Central memory CD8-positive, alpha-beta T cell (primary cell): Measurements from ENCODE around the gene LCA5L.
A peak's percentile ranks its signal among the peaks of the same experiment; 100 is the strongest.
"Not testable (repeated sequence)": the region's sequence is repeated elsewhere in the genome, so short reads cannot be mapped to it uniquely, and the experiment has no call there.

Experiments
- ATAC-seq: fragments of 150-1000 bp; cut with Tn5 transposase; replicated peaks from 2 replicates; pipeline ENCODE4 v1.10.0; 2022; ENCODE audit warnings: mild to moderate bottlenecking, moderate FRiP score, moderate number of reproducible peaks; ENCODE audit not compliant: poor library complexity, severe bottlenecking; ENCODE audit errors: extremely low read depth
- DNase-seq, 2 donors: peaks; one replicate each; pipeline ENCODE4 v3.0.0; 2021; ENCODE audit warnings: low spot score in 2 of 2
- H3K27ac Mint-ChIP-seq: one replicate; pipeline ENCODE4 v1.8.0; 2022; ENCODE audit warnings: low read depth, mild to moderate bottlenecking, moderate library complexity, mixed read lengths
- H3K27me3 Mint-ChIP-seq: one replicate; pipeline ENCODE4 v1.8.0; 2022; ENCODE audit warnings: mixed read lengths
- H3K36me3 Mint-ChIP-seq: one replicate; pipeline ENCODE4 v1.8.0; 2022; ENCODE audit warnings: mild to moderate bottlenecking, moderate library complexity, mixed read lengths; ENCODE audit not compliant: insufficient read depth
- H3K4me1 Mint-ChIP-seq: one replicate; pipeline ENCODE4 v1.8.0; 2022; ENCODE audit warnings: mixed read lengths
- H3K4me3 Mint-ChIP-seq: one replicate; pipeline ENCODE4 v1.8.0; 2022; ENCODE audit warnings: mild to moderate bottlenecking, moderate library complexity, mixed read lengths
- H3K9me3 Mint-ChIP-seq: one replicate; pipeline ENCODE4 v1.8.0; 2022; ENCODE audit warnings: mixed read lengths

The LCA5L gene

DNA sequence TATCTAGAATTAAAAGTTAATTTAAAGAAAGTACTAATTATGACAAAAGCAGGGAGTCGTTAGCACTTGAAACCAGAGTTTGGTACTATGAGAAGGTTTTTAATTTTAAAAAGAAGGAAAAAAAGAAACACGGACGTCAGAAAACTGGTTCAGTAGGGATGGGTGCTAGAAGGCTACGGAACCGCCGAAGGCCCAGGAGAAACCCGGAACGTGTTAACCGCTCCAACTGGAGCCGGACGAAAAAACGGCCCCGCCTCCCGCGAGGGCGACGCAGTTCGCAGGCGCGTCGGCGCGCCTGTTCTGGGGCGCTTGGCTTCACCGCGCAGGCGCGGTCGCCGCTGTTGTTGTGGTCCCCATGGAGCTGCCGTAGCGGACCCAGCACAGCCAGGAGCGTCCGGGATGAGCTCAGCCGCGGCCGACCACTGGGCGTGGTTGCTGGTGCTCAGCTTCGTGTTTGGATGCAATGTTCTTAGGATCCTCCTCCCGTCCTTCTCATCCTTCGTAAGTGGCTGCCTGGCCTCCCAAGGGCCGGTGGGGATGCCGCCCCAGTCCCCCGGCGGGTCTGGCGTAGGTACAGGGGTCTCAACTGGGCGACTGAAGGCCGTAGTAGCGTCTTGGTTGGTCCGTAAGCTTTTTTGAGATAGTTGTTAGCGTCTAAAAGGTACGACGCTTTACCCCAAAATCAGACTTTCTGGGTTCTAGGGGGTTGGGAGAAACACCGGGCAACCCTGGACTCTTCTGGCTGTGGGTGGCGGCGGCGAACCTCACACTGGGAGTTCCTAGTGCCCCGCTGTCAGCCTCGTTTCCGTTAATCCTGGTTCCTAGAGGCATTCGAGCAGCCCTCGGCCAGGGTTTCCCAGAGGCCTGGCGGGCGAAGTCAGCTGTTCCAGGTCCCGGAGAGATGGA lies 65.3 kb downstream of the LCA5L start:
- ATAC-seq = peak; percentile 95
- peak overlapping the region; percentile 92 for H3K27ac Mint-ChIP-seq

GRCh38 chr21:39377444-39378050 lies 68.0 kb downstream of the LCA5L start:
- Mint-ChIP-seq H3K4me3 (no peak overlapping the region), H3K27me3 (peaks cover 34% of the 10 kb centered on the region), H3K36me3 (peaks cover 5% of the 10 kb centered on the region), H3K9me3 (no peaks in the 10 kb centered on the region), H3K27ac (no peak overlapping the region), H3K4me1 (peaks cover 19% of the 10 kb centered on the region)
- ATAC-seq (no peak), DNase-seq (no peak)

More for the DNA sequence above, 65.3 kb downstream of the LCA5L start:
- Mint-ChIP-seq H3K36me3 (peaks cover 8% of the 10 kb centered on the region), H3K4me1 (peaks cover 19% of the 10 kb centered on the region), H3K27me3 (peaks cover 31% of the 10 kb centered on the region), H3K4me3 (peak overlapping the region; percentile 89), H3K9me3 (no peaks in the 10 kb centered on the region)
- peak; percentile 74 to 78 for DNase-seq

GRCh38 chr21:39375446-39375845 lies 70.1 kb downstream of the LCA5L start:
- Mint-ChIP-seq H3K27ac (no peak overlapping the region), H3K9me3 (no peaks in the 10 kb centered on the region), H3K36me3 (peaks cover 2% of the 10 kb centered on the region), H3K27me3 (peaks cover 34% of the 10 kb centered on the region), H3K4me1 (peaks cover 5% of the 10 kb centered on the region), H3K4me3 (no peak overlapping the region)
- DNase-seq (no peak), ATAC-seq (no peak)

DNA sequence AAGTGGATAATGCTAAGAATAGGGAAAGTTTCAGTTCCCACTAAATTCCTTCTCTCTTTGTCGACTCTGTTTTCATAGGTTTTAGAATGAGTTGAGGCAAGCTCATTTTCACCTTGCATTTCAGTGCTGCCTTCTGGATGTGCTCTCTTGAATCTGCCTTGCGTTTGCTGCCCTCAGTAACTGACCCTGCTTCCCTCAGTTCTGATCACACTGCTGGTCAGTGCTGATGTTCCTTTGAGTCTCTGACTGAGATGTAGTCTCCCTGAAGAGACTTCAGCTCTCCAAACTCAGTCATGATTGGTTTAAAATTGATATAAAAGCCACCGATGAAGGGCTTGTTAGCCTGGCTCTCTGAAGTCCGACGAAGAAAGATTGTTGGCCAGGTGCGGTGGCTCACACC lies 71.5 kb downstream of the LCA5L start:
- H3K4me3 Mint-ChIP-seq = no peak overlapping the region

GRCh38 chr21:39373634-39374033 lies 71.9 kb downstream of the LCA5L start:
- Mint-ChIP-seq H3K27me3 (peaks cover 31% of the 10 kb centered on the region), H3K4me3 (no peak overlapping the region), H3K9me3 (no peaks in the 10 kb centered on the region), H3K4me1 (no peaks in the 10 kb centered on the region), H3K27ac (no peak overlapping the region), H3K36me3 (no peaks in the 10 kb centered on the region)
- DNase-seq (no peak), ATAC-seq (no peak)

More for the DNA sequence above, 71.5 kb downstream of the LCA5L start:
- ATAC-seq = no peak
- no peak for DNase-seq
- H3K4me1 Mint-ChIP-seq = no peaks in the 10 kb centered on the region
- peaks cover 34% of the 10 kb centered on the region for H3K27me3 Mint-ChIP-seq
- no peaks in the 10 kb centered on the region for H3K9me3 Mint-ChIP-seq
- no peaks in the 10 kb centered on the region for H3K36me3 Mint-ChIP-seq
- H3K27ac Mint-ChIP-seq = no peak overlapping the region

- ATAC-seq = not testable (repeated sequence)
Observed at GRCh38 chr21:39369896-39370288, 75.7 kb downstream of the LCA5L start.

GRCh38 chr21:39367783-39368182 lies 77.8 kb downstream of the LCA5L start:
- no peak overlapping the region for H3K4me3 Mint-ChIP-seq
- DNase-seq = no peak
- no peaks in the 10 kb centered on the region for H3K9me3 Mint-ChIP-seq
- no peak overlapping the region for H3K27ac Mint-ChIP-seq
- H3K27me3 Mint-ChIP-seq = peaks cover 11% of the 10 kb centered on the region
- no peak for ATAC-seq
- H3K4me1 Mint-ChIP-seq = no peaks in the 10 kb centered on the region
- no peaks in the 10 kb centered on the region for H3K36me3 Mint-ChIP-seq

More at GRCh38 chr21:39369896-39370288, 75.7 kb downstream of the LCA5L start:
- H3K36me3 Mint-ChIP-seq, H3K4me3 Mint-ChIP-seq, H3K4me1 Mint-ChIP-seq, DNase-seq, H3K27ac Mint-ChIP-seq, H3K9me3 Mint-ChIP-seq: not testable (repeated sequence)
- H3K27me3 Mint-ChIP-seq = peaks cover 11% of the 10 kb centered on the region

DNA sequence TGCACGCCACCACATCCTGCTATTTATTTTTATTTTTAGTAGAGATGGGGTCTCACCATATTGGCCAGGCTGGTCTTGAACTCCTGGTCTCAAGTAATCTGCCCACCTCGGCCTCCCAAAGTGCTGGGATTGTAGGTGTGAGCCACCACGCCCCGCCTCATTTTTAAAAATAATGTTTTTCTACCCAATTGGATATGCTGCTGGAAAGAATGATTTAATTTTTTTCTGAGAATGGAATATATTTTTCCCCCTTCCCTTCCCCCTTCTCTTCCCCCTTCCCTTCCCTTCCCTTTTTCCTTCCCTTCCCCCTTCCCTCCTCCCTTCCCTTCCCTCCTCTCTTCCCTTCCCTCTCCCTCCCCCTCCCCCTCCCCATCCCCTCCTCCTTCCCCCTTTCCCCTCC lies 79.0 kb downstream of the LCA5L start:
- DNase-seq (no peak), ATAC-seq (no peak)
- Mint-ChIP-seq H3K27me3 (peaks cover 21% of the 10 kb centered on the region), H3K36me3 (peaks cover 2% of the 10 kb centered on the region), H3K4me1 (no peaks in the 10 kb centered on the region), H3K4me3 (no peak overlapping the region), H3K27ac (no peak overlapping the region), H3K9me3 (no peaks in the 10 kb centered on the region)

GRCh38 chr21:39364949-39365348 lies 80.6 kb downstream of the LCA5L start:
- no peak overlapping the region for H3K4me3 Mint-ChIP-seq
- peaks cover 2% of the 10 kb centered on the region for H3K36me3 Mint-ChIP-seq
- H3K27ac Mint-ChIP-seq = no peak overlapping the region
- no peak for ATAC-seq
- no peaks in the 10 kb centered on the region for H3K4me1 Mint-ChIP-seq
- no peaks in the 10 kb centered on the region for H3K9me3 Mint-ChIP-seq
- H3K27me3 Mint-ChIP-seq = peaks cover 21% of the 10 kb centered on the region
- DNase-seq = no peak

DNA sequence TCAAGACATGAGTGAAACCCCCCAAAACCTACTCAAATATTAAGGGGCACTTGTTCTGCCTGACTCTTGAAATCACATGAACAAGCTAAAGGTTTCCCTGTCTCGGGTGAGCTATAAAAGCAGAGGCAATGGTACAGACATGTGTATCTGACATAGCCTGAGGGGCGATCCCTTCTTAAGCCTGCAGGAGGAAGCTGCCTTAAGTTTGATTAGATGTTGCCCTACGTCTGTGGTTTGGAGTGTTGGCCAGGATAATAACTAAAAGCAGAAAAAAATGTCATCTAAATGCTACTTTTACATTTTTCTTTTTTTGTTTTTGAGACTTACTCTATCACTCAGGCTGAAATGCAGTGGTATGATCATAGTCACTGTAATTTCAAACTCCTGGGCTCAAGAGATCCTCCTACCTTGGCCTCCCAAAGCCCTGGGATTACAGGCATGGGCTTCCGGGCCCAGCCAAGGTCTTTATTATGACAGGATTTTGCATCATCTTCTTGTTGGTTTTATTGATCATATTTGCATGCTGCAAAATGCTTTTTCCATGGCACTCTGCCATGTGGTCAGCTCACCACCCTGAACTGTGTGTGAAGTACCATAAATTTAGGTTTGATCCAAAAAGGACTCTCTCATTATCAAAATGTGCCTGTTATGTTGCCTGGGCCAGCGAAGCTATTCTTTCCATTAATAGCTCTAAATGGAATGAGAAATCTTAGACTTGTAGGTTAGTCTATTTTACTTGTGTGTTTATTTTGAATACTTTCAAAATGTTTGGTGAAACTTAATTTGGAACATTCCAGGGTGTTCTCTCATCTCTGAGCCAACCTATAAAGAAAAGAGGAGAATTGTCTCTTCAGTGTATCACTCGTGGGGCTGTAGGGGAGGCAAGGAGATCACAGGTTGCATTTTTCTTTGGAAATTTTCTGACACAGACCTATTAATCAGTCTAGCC lies 81.7 kb downstream of the LCA5L start:
- DNase-seq = no peak
- no peak overlapping the region for H3K4me3 Mint-ChIP-seq
- H3K36me3 Mint-ChIP-seq = peaks cover 2% of the 10 kb centered on the region
- H3K27me3 Mint-ChIP-seq = peaks cover 21% of the 10 kb centered on the region
- no peak for ATAC-seq
- H3K27ac Mint-ChIP-seq = no peak overlapping the region
- H3K9me3 Mint-ChIP-seq = no peaks in the 10 kb centered on the region
- no peaks in the 10 kb centered on the region for H3K4me1 Mint-ChIP-seq

- no peaks in the 10 kb centered on the region for H3K4me1 Mint-ChIP-seq
- no peak for DNase-seq
- no peak overlapping the region for H3K27ac Mint-ChIP-seq
- H3K27me3 Mint-ChIP-seq = peaks cover 18% of the 10 kb centered on the region
- no peak for ATAC-seq
- no peak overlapping the region for H3K4me3 Mint-ChIP-seq
- peaks cover 2% of the 10 kb centered on the region for H3K36me3 Mint-ChIP-seq
- H3K9me3 Mint-ChIP-seq = no peaks in the 10 kb centered on the region
Observed at GRCh38 chr21:39362733-39363132, 82.8 kb downstream of the LCA5L start.

DNA sequence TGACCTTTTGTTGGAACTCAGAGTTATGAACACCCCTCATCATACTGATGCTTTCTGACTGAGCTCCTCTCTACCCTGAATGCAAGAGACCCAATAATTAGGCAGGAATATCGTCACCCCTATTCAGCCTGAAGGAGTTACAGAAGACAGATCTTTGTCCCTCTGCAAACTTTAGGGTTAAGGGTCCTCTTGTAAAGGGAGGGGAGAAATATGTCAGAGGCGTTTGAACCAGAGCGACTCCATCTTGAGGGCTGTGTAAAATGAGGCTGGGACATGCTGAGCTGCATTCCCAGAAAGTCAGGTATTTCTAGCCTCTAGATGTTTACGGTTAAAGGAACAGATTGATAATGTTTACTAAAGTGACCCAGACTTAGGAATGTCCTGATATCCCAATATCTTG lies 86.2 kb downstream of the LCA5L start:
- H3K27me3 Mint-ChIP-seq = peaks cover 30% of the 10 kb centered on the region
- H3K27ac Mint-ChIP-seq = no peak overlapping the region
- H3K36me3 Mint-ChIP-seq = peaks cover 2% of the 10 kb centered on the region

More for the DNA sequence above, 86.2 kb downstream of the LCA5L start:
- Mint-ChIP-seq H3K4me1 (no peaks in the 10 kb centered on the region), H3K4me3 (no peak overlapping the region), H3K9me3 (no peaks in the 10 kb centered on the region)
- ATAC-seq = no peak
- DNase-seq = no peak
